ENCODE data around the gene TBPL2.
A peak's percentile ranks its signal among the peaks of the same experiment; 100 is the strongest.
"Not testable (repeated sequence)": the region's sequence is repeated elsewhere in the genome, so short reads cannot be mapped to it uniquely, and the experiment has no call there.

Gene TBPL2

DNA sequence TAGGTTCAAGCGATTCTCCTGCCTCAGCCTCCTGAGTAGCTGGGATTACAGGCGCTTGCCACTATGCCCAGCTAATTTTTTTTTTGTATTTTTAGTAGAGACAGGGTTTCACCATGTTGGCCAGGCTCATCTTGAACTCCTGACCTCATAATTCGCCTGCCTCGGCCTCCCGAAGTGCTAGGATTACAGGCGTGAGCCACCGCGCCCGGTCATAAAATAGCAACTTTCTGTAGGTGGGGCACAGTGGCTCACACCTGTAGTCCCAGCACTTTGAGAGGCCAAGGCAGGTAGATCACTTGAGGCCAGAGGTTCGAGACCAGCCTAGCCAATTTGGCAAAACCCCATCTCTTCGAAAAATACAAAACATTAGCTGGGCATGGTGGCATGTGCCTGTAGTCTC is 18.1 kb downstream of the TBPL2 start:
- H3K9ac ChIP-seq (ENCODE audit: low read depth, low read length); H3K4me3 ChIP-seq (ENCODE audit: low read length); H3K4me2 ChIP-seq (ENCODE audit: low read length); H3K36me3 ChIP-seq (ENCODE audit: insufficient read depth, low read length); H3K9me3 ChIP-seq (replicated peaks; ENCODE audit: low read length); H3K4me1 ChIP-seq (ENCODE audit: control insufficient read depth, insufficient read depth, low read length): not testable (repeated sequence)
- peaks cover 23% of the 10 kb centered on the region for H3K27me3 ChIP-seq (ENCODE audit: control insufficient read depth, insufficient read depth, low read length)

DNA sequence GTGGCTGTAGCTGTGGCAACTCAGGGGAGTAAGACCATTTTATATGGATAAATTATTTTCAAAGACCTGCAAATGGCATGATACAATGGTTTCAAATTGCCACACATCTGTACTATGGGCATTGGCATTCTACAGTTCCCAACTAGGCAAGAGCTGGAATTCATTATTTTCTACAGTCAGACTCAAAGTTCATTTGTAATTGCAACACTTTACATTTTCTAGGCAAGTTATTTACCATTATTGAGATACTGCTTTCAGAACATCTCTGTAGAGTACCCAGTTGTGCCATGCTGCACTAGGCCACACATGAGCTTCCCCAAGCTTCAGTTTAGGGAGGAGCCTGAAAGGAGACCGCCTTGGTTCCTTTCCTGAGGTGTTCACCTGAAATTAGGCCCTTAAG is 20.8 kb downstream of the TBPL2 start:
- Histone ChIP-seq H3K36me3 (ENCODE audit: insufficient read depth, low read length) (no peaks in the 10 kb centered on the region), H3K27me3 (ENCODE audit: control insufficient read depth, insufficient read depth, low read length) (peaks cover 22% of the 10 kb centered on the region), H3K9me3 (replicated peaks; ENCODE audit: low read length) (no peaks in the 10 kb centered on the region), H3K4me2 (ENCODE audit: low read length) (no peak overlapping the region), H3K4me3 (ENCODE audit: low read length) (no peak overlapping the region), H3K4me1 (ENCODE audit: control insufficient read depth, insufficient read depth, low read length) (no peaks in the 10 kb centered on the region), H3K9ac (ENCODE audit: low read depth, low read length) (no peak overlapping the region)

DNA sequence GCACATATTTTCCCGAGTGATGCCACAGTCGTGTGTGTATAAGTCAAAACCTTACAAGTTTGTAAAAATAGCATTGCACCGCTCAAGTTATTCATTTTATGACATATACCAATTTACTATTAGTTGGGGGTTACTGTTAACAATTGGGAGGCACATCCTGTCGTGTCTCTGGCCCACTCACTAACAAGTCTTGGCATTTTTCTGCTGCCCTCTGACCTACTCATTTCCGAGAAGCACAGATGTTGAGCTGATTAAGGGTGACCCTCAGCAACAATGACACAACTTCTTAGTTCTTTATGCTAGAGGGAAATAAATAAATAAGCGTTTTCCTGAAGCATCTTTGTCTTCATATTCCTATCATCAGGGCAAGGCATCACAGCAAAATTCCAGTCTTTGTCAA is 22.0 kb downstream of the TBPL2 start:
- no peak overlapping the region for H3K4me2 ChIP-seq (ENCODE audit: low read length)
- no peak overlapping the region for H3K4me3 ChIP-seq (ENCODE audit: low read length)
- no peaks in the 10 kb centered on the region for H3K36me3 ChIP-seq (ENCODE audit: insufficient read depth, low read length)
- H3K9ac ChIP-seq (ENCODE audit: low read depth, low read length), result no peak overlapping the region
- peaks cover 16% of the 10 kb centered on the region for H3K27me3 ChIP-seq (ENCODE audit: control insufficient read depth, insufficient read depth, low read length)
- no peaks in the 10 kb centered on the region for H3K9me3 ChIP-seq (replicated peaks; ENCODE audit: low read length)
- no peaks in the 10 kb centered on the region for H3K4me1 ChIP-seq (ENCODE audit: control insufficient read depth, insufficient read depth, low read length)

DNA sequence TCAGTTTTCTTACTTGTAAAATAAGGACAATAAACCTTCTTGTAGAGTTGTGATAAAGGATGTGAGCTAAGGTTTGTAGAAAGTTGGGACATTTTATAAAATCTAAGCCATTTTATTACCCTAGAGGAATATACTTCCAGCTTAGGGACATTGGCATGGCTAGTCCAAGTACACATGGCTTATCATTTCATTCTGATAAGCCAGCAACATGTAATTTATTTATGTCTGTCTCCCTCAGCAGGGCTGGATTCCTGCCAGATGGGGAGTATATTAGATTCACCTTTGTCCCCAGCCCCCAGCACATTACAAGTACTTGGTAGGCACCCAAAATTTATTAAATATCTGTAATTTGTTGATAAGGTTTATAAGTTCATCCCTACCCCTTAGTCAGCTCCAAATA is 22.5 kb downstream of the TBPL2 start:
- Histone ChIP-seq H3K4me2 (ENCODE audit: low read length) (no peak overlapping the region), H3K4me1 (ENCODE audit: control insufficient read depth, insufficient read depth, low read length) (no peaks in the 10 kb centered on the region)

DNA sequence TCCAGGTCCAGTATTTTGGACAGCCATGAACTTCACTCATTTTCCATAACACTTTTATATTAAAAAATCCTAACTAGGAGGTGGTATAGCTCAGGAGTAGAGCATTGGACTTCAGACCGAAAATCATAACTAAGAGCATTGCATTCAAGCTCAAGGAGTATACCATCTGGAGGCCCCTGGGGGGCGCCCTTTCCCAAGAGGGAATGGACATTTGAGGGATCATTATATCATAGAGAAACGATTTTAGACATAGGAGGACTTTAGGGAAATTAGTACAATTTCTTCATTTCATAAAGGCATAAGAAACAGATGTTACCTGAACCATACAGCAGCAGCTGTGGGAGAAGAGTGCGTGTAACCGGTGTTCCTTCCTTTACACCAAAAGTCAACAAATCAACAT is 23.6 kb downstream of the TBPL2 start:
- Histone ChIP-seq H3K4me3 (ENCODE audit: low read length) (no peak overlapping the region), H3K36me3 (ENCODE audit: insufficient read depth, low read length) (no peaks in the 10 kb centered on the region), H3K27me3 (ENCODE audit: control insufficient read depth, insufficient read depth, low read length) (peaks cover 12% of the 10 kb centered on the region), H3K9ac (ENCODE audit: low read depth, low read length) (no peak overlapping the region), H3K9me3 (replicated peaks; ENCODE audit: low read length) (no peaks in the 10 kb centered on the region), H3K4me1 (ENCODE audit: control insufficient read depth, insufficient read depth, low read length) (peaks cover 8% of the 10 kb centered on the region), H3K4me2 (ENCODE audit: low read length) (no peak overlapping the region)

More for the DNA sequence above, 22.5 kb downstream of the TBPL2 start:
- peaks cover 12% of the 10 kb centered on the region for H3K27me3 ChIP-seq (ENCODE audit: control insufficient read depth, insufficient read depth, low read length)
- no peaks in the 10 kb centered on the region for H3K36me3 ChIP-seq (ENCODE audit: insufficient read depth, low read length)
- H3K9ac ChIP-seq (ENCODE audit: low read depth, low read length), result no peak overlapping the region
- H3K4me3 ChIP-seq (ENCODE audit: low read length), result no peak overlapping the region
- H3K9me3 ChIP-seq (replicated peaks; ENCODE audit: low read length), result no peaks in the 10 kb centered on the region

DNA sequence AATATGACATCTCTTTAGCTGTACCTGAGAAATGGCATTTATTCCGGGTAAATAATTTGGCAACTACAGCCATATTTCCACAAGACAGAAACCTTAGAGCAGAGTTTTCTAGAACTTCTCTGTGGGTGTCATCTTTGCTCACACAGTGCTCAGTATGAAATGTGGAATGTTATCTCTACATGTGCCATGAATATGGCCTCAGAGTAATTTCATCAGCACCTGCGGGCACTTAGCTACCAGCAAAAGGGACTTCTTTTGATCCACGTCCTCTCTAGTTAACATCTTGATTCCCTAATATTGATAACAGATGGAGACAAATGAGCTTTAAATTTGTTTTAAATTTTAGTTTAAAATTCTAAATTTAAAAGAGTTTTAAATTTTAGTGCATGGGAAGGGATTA is 25.9 kb downstream of the TBPL2 start:
- peaks cover 12% of the 10 kb centered on the region for H3K27me3 ChIP-seq (ENCODE audit: control insufficient read depth, insufficient read depth, low read length)
- no peak overlapping the region for H3K4me2 ChIP-seq (ENCODE audit: low read length)
- H3K4me3 ChIP-seq (ENCODE audit: low read length), result no peak overlapping the region
- no peaks in the 10 kb centered on the region for H3K36me3 ChIP-seq (ENCODE audit: insufficient read depth, low read length)
- no peaks in the 10 kb centered on the region for H3K9me3 ChIP-seq (replicated peaks; ENCODE audit: low read length)
- H3K9ac ChIP-seq (ENCODE audit: low read depth, low read length), result no peak overlapping the region
- H3K4me1 ChIP-seq (ENCODE audit: control insufficient read depth, insufficient read depth, low read length), result peaks cover 16% of the 10 kb centered on the region

DNA sequence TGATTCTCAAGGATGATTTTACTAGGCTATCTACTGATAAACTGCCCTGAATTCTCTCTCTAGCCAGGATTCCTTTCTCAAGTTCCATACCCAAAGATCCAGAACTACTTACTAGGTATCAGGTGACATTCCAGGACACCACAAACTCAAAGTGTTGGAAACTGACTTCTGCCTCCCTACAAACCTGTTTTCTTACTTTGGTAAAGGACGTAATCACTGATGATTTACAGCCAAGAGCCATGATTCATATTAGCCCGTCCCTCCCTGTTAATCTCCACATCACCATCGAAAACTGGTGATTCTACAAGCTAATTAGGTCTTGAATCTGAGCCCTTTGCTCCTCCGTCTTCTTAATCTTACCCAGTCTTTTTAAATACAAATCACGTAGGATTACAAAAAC is 27.7 kb downstream of the TBPL2 start:
- Histone ChIP-seq H3K9ac (ENCODE audit: low read depth, low read length) (no peak overlapping the region), H3K4me3 (ENCODE audit: low read length) (peak overlapping the region; percentile 11), H3K36me3 (ENCODE audit: insufficient read depth, low read length) (no peaks in the 10 kb centered on the region), H3K4me1 (ENCODE audit: control insufficient read depth, insufficient read depth, low read length) (peaks cover 21% of the 10 kb centered on the region), H3K27me3 (ENCODE audit: control insufficient read depth, insufficient read depth, low read length) (peaks cover 12% of the 10 kb centered on the region), H3K4me2 (ENCODE audit: low read length) (peak overlapping the region; percentile 84), H3K9me3 (replicated peaks; ENCODE audit: low read length) (no peaks in the 10 kb centered on the region)

DNA sequence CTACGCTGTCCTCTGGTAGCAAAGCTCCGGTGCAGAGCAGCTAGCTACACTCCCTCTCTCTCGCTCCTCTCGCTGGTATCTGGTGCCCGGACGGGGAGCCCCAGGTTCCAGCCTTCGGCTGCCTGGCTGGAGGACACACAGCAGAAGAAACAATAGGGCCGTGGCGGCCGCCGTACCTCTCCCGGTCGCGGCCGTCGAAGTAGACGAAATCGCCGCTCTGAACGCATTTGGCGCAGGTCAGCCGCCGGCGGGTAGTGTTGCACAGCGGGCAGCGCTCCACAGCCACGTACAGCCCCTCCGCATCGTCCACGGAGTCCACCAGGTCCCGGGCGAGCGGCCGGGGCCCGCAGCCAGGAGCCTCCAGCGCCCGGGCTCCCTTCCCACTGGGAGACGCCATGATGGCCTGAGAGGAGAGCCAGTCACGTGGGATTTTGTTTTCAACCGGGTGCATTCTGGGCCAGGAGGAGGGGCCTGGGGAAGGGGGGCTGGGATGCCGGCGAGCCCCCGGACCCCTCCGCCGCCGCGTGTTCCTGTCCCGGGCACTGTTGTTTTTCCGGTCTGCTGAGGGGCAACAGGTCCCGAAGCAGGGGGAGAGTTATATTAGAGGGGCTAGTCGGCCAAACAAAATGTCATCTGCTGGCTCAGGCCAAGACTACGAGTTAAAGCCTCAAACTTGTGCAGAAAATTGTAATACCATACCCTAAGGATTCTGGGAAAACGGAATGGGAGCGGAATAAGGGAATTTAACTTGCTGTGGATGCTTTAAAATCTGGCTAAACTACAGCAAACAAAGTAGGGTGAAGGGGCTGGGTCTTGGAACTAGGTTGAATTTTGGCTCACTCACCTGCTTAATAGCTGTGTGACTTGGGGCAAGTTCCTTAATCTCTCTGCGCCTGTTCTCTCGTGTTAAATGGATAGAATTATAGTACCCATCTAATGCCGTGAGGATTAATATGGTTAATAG is 28.7 kb downstream of the TBPL2 start, which contains the start of gene ATG14:
Gene ATG14 (minus strand): TSS at position 405 of the 964 bp plus-strand sequence. CDS start 8 bp downstream, at position 397.
- Histone ChIP-seq H3K4me2 (ENCODE audit: low read length) (peak within 1 kb of the TSS; percentile 84), H3K36me3 (ENCODE audit: insufficient read depth, low read length) (no peaks in the 10 kb centered on the region), H3K4me1 (ENCODE audit: control insufficient read depth, insufficient read depth, low read length) (peaks cover 21% of the 10 kb centered on the region), H3K9me3 (replicated peaks; ENCODE audit: low read length) (no peaks in the 10 kb centered on the region), H3K27me3 (ENCODE audit: control insufficient read depth, insufficient read depth, low read length) (peaks cover 11% of the 10 kb centered on the region), H3K9ac (ENCODE audit: low read depth, low read length) (peak within 1 kb of the TSS; percentile 94), H3K4me3 (ENCODE audit: low read length) (peak within 1 kb of the TSS; percentile 89)

DNA sequence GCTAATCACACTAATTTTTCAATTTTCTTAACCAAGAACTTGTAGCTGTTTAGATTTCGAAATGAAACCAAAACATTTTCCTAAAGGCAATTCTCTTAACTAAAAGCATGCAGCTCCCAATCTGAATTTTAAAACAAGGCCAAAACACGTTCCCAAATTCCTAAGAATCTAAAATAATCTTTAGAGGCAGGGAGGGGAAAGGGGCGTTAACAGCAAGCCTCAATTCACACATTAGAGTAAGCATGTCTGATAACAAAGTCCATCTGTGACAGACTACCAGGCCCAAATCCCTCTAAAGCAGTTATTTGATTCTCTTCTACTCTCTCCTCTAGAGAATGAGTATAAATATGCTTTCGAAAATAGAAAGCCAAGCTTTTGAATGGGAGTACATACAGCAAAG is 29.5 kb downstream of the TBPL2 start:
- H3K4me2 ChIP-seq (ENCODE audit: low read length), result peak overlapping the region; percentile 84
- H3K36me3 ChIP-seq (ENCODE audit: insufficient read depth, low read length), result no peaks in the 10 kb centered on the region
- no peaks in the 10 kb centered on the region for H3K9me3 ChIP-seq (replicated peaks; ENCODE audit: low read length)
- peak overlapping the region; percentile 89 for H3K4me3 ChIP-seq (ENCODE audit: low read length)
- H3K27me3 ChIP-seq (ENCODE audit: control insufficient read depth, insufficient read depth, low read length), result peaks cover 7% of the 10 kb centered on the region
- peak overlapping the region; percentile 94 for H3K9ac ChIP-seq (ENCODE audit: low read depth, low read length)
- peaks cover 21% of the 10 kb centered on the region for H3K4me1 ChIP-seq (ENCODE audit: control insufficient read depth, insufficient read depth, low read length)

DNA sequence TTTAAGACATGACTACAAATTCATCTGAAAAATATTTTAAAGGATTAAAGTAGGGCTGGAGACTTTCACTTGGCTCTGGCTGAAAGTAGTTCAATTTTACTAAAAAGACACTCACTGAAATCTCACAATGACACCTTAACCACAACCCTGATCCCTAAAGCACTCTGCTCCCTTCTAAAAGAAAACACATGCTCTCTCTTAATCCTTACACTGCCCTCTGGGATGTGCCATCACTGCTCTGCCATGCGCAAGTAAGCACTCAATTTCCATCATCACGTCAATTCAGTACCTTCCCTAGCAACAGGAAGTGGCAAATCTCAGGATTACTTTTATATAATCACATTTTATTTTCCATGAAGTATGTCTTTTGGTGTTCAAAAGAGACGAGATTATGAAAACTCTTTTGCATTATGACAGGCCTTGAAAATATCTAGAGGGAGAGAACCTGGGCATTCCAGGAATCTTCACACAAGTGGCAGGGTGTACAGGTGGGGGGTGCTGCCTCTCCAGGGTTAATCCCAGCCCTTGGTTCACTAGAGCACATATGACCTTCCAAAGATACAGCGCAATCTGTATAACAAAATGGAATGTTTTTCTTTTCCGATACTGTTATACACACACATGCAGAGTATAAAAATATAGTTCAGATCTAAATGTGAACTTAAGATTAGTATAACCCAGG is 36.1 kb downstream of the TBPL2 start:
- no peaks in the 10 kb centered on the region for H3K9me3 ChIP-seq (replicated peaks; ENCODE audit: low read length)
- H3K9ac ChIP-seq (ENCODE audit: low read depth, low read length), result no peak overlapping the region
- no peaks in the 10 kb centered on the region for H3K27me3 ChIP-seq (ENCODE audit: control insufficient read depth, insufficient read depth, low read length)
- H3K4me1 ChIP-seq (ENCODE audit: control insufficient read depth, insufficient read depth, low read length), result peaks cover 17% of the 10 kb centered on the region
- no peak overlapping the region for H3K4me2 ChIP-seq (ENCODE audit: low read length)
- H3K36me3 ChIP-seq (ENCODE audit: insufficient read depth, low read length), result no peaks in the 10 kb centered on the region
- H3K4me3 ChIP-seq (ENCODE audit: low read length), result no peak overlapping the region

DNA sequence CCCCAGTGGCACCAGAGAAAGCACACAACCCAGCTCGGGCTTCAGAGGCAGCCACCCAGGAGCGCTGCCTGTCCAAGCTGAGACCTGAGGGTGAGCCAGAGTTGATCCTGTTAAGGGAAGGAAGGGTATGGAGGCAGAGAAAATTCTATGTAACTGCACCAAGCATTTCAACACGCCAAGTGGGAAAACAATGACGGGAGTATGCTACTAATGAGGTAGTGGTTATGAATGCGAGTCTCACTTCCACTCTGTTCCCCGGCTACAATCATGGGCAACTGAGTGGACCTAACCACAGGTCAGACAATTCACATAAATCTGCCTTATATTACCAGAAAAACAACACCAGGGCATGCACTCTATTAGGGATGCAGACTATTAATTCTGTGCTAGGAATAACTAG is 38.7 kb downstream of the TBPL2 start:
- H3K9me3 ChIP-seq (replicated peaks; ENCODE audit: low read length), result no peaks in the 10 kb centered on the region
- H3K9ac ChIP-seq (ENCODE audit: low read depth, low read length), result no peak overlapping the region
- no peak overlapping the region for H3K4me2 ChIP-seq (ENCODE audit: low read length)
- H3K4me3 ChIP-seq (ENCODE audit: low read length), result no peak overlapping the region
- H3K4me1 ChIP-seq (ENCODE audit: control insufficient read depth, insufficient read depth, low read length), result peaks cover 24% of the 10 kb centered on the region
- H3K36me3 ChIP-seq (ENCODE audit: insufficient read depth, low read length), result no peaks in the 10 kb centered on the region
- H3K27me3 ChIP-seq (ENCODE audit: control insufficient read depth, insufficient read depth, low read length), result no peaks in the 10 kb centered on the region
